HL-60/S4 (cell line): Measurements from ENCODE around the gene MYBPC3.

ENCODE experiments used
- in situ Hi-C: fragments of 300-500 bp; cut with MboI; formaldehyde crosslinking; loops from 2 replicates; pipeline ENCODE4 v1.14.3; 2022; ENCODE audit warnings: low sequenced_read_pairs

Gene MYBPC3

GRCh38 chr11:47359162-47359561, 6.7 kb upstream of the MYBPC3 start:
- in situ Hi-C loops = no loop called here

- in situ Hi-C loops = no loop called here
These were observed 6.2 kb upstream of the MYBPC3 start for GRCh38 chr11:47358731-47359051.

- in situ Hi-C loops = no loop called here
These were observed 5.7 kb upstream of the MYBPC3 start for GRCh38 chr11:47357985-47358730.

GRCh38 chr11:47356998-47357329, 4.5 kb upstream of the MYBPC3 start:
- in situ Hi-C loops = no loop called here

GRCh38 chr11:47356129-47356997, 3.9 kb upstream of the MYBPC3 start:
- in situ Hi-C loops = no loop called here

- in situ Hi-C loops = no loop called here
These were observed 3.0 kb upstream of the MYBPC3 start for GRCh38 chr11:47355283-47356128.

GRCh38 chr11:47354913-47355282, 2.4 kb upstream of the MYBPC3 start:
- in situ Hi-C loops = no loop called here

GRCh38 chr11:47353978-47354774, 1.7 kb upstream of the MYBPC3 start:
- in situ Hi-C loops = no loop called here

- in situ Hi-C loops = no loop called here
These were observed 1.1 kb downstream of the MYBPC3 start for GRCh38 chr11:47351156-47352126.

- in situ Hi-C loops = no loop called here
These were observed 2.2 kb downstream of the MYBPC3 start for GRCh38 chr11:47350315-47350714.

- in situ Hi-C loops = no loop called here
These were observed 2.9 kb downstream of the MYBPC3 start for GRCh38 chr11:47349521-47350095.

- in situ Hi-C loops = no loop called here
These were observed 3.6 kb downstream of the MYBPC3 start for GRCh38 chr11:47348859-47349258.

GRCh38 chr11:47348131-47348802, 4.2 kb downstream of the MYBPC3 start:
- in situ Hi-C loops = no loop called here

GRCh38 chr11:47347137-47347536, 5.4 kb downstream of the MYBPC3 start:
- in situ Hi-C loops = no loop called here

- in situ Hi-C loops = no loop called here
These were observed 6.5 kb downstream of the MYBPC3 start for GRCh38 chr11:47345890-47346563.

- in situ Hi-C loops = no loop called here
These were observed 9.6 kb downstream of the MYBPC3 start for GRCh38 chr11:47342854-47343253.

GRCh38 chr11:47342036-47342803, 10.3 kb downstream of the MYBPC3 start:
- in situ Hi-C loops = no loop called here
